MCF 10A (cell line): Measurements from ENCODE around the gene PRPF6. TPM values are rescaled to one million over a fixed set of nuclear protein-coding genes. Genes with fewer than 3 reads are reported as not detected.

Experiments
- BruUV-seq: library from RNA; stranded (reverse); fragments of 400-500 nt; replicated peaks from 2 replicates; lab custom pipeline; 2021; lab: Mats Ljungman, UMichigan
- CTCF ChIA-PET: fragments of 300-600 bp; sonication (Branson Sonifier 250); formaldehyde crosslinking; extraction: SDS; loops from one replicate; lab custom pipeline; 2021; ENCODE audit warnings: antibody characterized with exemption, inconsistent platforms; lab: Yijun Ruan, JAX
- POLR2A ChIA-PET: fragments of 300-600, 350-650 bp; sonication (Branson Sonifier 250); formaldehyde crosslinking; extraction: SDS; loops from one replicate; lab custom pipeline; 2020; ENCODE audit warnings: antibody characterized with exemption, inconsistent platforms; lab: Yijun Ruan, JAX
- DNase-seq: peaks from one replicate; pipeline ENCODE4 v3.0.0-alpha.2; 2018; ENCODE audit not compliant: unreplicated experiment
- H3K27ac Mint-ChIP-seq: one replicate; pipeline ENCODE4 v1.8.0; 2022; ENCODE audit warnings: mild to moderate bottlenecking, low read depth, mixed read lengths; ENCODE audit not compliant: unreplicated experiment
- H3K27me3 Mint-ChIP-seq: one replicate; pipeline ENCODE4 v1.8.0; 2022; ENCODE audit warnings: mixed read lengths; ENCODE audit not compliant: insufficient read depth, unreplicated experiment
- H3K36me3 Mint-ChIP-seq: one replicate; pipeline ENCODE4 v1.8.0; 2022; ENCODE audit warnings: mild to moderate bottlenecking, moderate library complexity, mixed read lengths; ENCODE audit not compliant: insufficient read depth, unreplicated experiment
- H3K4me1 Mint-ChIP-seq: one replicate; pipeline ENCODE4 v1.8.0; 2022; ENCODE audit warnings: mixed read lengths; ENCODE audit not compliant: insufficient read depth, unreplicated experiment
- H3K4me3 Mint-ChIP-seq: one replicate; pipeline ENCODE4 v1.8.0; 2022; ENCODE audit warnings: mild to moderate bottlenecking, moderate library complexity, mixed read lengths; ENCODE audit not compliant: unreplicated experiment
- H3K9me3 Mint-ChIP-seq: one replicate; pipeline ENCODE4 v1.8.0; 2022; ENCODE audit warnings: mixed read lengths; ENCODE audit not compliant: unreplicated experiment
- CTCF ChIP-seq: fragments of 200-600 bp; IDR thresholded peaks from one replicate; pipeline ENCODE4 v1.8.0; 2022; ENCODE audit warnings: antibody characterized with exemption, mild to moderate bottlenecking; ENCODE audit not compliant: unreplicated experiment
- intact Hi-C: fragments of 100-400 bp; cut with micrococcal nuclease; formaldehyde crosslinking; loops from 2 replicates; pipeline ENCODE4 v1.14.1; 2022
- total RNA-seq: library from RNA; stranded (reverse); gene quantifications from 2 replicates; pipeline ENCODE4 v1.2.3, GENCODE V29; 2022

PRPF6 gene
- total RNA-seq, 1 experiment from 2014 or later, result 70.9 TPM

GRCh38 chr20:64052987-64053840, 72.3 kb downstream of the PRPF6 start:
- Mint-ChIP-seq H3K27me3 (no peaks in the 10 kb centered on the region), H3K27ac (no peak overlapping the region), H3K4me3 (no peak overlapping the region), H3K4me1 (peaks cover 10% of the 10 kb centered on the region), H3K9me3 (no peaks in the 10 kb centered on the region), H3K36me3 (no peaks in the 10 kb centered on the region)
- POLR2A ChIA-PET, result interaction anchor here (0.6 to 3.5 kb wide), 6 partner anchors 8 to 26 kb away, joined by 3 to 16 read pairs (median 4); partner anchors contain the start of genes RGS19 and TCEA2
- CTCF ChIA-PET, result interaction anchor here (0.8 to 13.7 kb wide), 4 partner anchors 13 to 142 kb away, joined by 3 to 284 read pairs (median 5); partner anchors contain the start of gene C20orf204
- no peak for TF ChIP-seq CTCF
- intact Hi-C loops, result no loop called here
- DNase-seq, result no peak
- no TSS peak for BruUV-seq

GRCh38 chr20:64053841-64054661, 73.1 kb downstream of the PRPF6 start:
- Mint-ChIP-seq H3K27ac (no peak overlapping the region), H3K9me3 (no peaks in the 10 kb centered on the region), H3K27me3 (no peaks in the 10 kb centered on the region), H3K4me3 (no peak overlapping the region), H3K36me3 (no peaks in the 10 kb centered on the region), H3K4me1 (peaks cover 13% of the 10 kb centered on the region)
- CTCF ChIA-PET, result interaction anchor here (0.7 to 13.7 kb wide), 5 partner anchors 13 to 94 kb away, joined by 3 to 284 read pairs (median 4); partner anchors contain the start of gene C20orf204
- no peak for TF ChIP-seq CTCF
- POLR2A ChIA-PET, result interaction anchor here (0.6 to 3.5 kb wide), 6 partner anchors 8 to 27 kb away, joined by 3 to 16 read pairs (median 4); partner anchors contain the start of gene TCEA2
- DNase-seq, result peak; percentile 33
- intact Hi-C loops, result no loop called here
- BruUV-seq, result no TSS peak

- Mint-ChIP-seq H3K27ac (no peak overlapping the region), H3K9me3 (no peaks in the 10 kb centered on the region), H3K36me3 (no peaks in the 10 kb centered on the region), H3K4me1 (peaks cover 13% of the 10 kb centered on the region), H3K27me3 (no peaks in the 10 kb centered on the region), H3K4me3 (no peak overlapping the region)
- ChIA-PET CTCF (interaction anchor here (0.9 to 13.7 kb wide), 2 partner anchors 15 to 315 kb away, joined by 5 to 284 read pairs; partner anchors contain the start of gene C20orf204), POLR2A (interaction anchor here (0.6 to 3.0 kb wide), 4 partner anchors 10 to 742 kb away, joined by 3 to 15 read pairs (median 4); no protein-coding TSS in a partner anchor)
- no TSS peak for BruUV-seq
- no peak for TF ChIP-seq CTCF
- intact Hi-C loops, result no loop called here
- no peak for DNase-seq
Observed at GRCh38 chr20:64055396-64055892, 74.5 kb downstream of the PRPF6 start.
